GM23248 (cell line): Measurements from ENCODE around the gene OSBPL5.

Experiments used
- EZH2 ChIP-seq: fragments of 200-600 bp; sonication (generic); IDR thresholded peaks from 2 replicates; pipeline ENCODE4 v1.6.1; 2018; ENCODE audit warnings: antibody characterized with exemption, mild to moderate bottlenecking; ENCODE audit not compliant: insufficient read depth, poor library complexity, severe bottlenecking
- EZH2phosphoT487 ChIP-seq: fragments of 200-600 bp; sonication (generic); IDR thresholded peaks from 2 replicates; pipeline ENCODE4 v1.6.1; 2018; ENCODE audit warnings: antibody characterized with exemption, moderate library complexity, mild to moderate bottlenecking, low read depth; ENCODE audit not compliant: insufficient read depth

DNA sequence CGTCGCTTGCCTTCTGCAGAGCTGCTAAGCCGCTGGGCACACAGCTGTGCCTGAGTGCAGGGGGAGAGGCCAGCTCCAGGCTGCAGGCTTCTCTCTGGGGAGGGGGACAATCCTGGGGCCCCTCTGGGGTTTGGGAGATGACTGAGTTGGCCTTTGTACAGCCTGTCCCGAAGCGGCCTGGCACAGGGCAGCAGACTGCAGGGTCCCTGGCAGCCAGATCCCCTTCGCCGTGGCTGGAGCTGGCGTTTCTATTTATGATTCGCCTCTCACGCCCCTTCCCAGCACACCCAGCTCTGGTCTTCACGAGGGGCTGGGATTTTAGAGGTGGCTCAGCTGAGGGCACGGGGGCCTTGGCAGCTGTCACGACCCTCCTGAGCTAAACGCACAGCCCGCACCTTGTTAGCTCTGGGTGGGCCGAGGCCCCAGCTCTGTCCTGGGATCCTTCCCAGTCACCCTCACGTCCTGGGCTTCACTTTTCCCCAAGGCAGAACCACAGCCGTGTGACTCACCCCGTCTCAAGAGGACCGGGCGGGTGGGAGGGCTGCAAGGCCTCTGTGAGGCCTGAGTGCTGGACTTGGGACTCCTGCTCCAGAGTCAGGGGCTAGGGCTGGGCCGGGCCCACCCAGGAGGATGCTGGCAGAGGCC, 18.4 kb downstream of the OSBPL5 start:
- TF ChIP-seq EZH2: no peak
- TF ChIP-seq EZH2phosphoT487: no peak
